ENCODE data around the gene UBE2Q2.

The UBE2Q2 gene

GRCh38 chr15:75923756-75924155 is 80.5 kb downstream of the UBE2Q2 start:
- no peak for DNase-seq (ENCODE audit: low read depth in 3 of 3)

DNA sequence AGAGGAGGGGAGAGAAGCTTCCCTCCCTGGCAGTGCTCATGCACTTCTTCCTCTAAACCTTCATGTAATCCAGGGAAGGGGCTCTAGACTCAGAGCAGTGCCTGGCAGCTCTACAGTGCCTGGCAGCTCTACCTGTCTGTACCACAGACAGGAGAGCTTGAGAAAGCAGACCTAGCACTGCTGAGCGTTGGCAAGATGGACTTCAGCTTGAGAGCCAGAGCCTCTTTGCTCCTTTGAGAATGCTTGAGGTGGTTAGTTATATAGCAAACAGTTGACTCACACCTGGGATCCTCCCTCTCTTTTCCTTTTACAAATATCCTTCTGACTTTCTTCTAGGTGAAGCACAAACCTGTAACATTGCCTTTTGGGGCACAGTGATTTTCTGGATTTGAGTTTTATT is 81.3 kb downstream of the UBE2Q2 start:
- no peak for DNase-seq (ENCODE audit: low read depth in 3 of 3)

GRCh38 chr15:75925440-75925839 is 82.2 kb downstream of the UBE2Q2 start:
- no peak for DNase-seq (ENCODE audit: low read depth in 3 of 3)

GRCh38 chr15:75926931-75927330 is 83.7 kb downstream of the UBE2Q2 start:
- DNase-seq (ENCODE audit: low read depth in 3 of 3): no peak

- no peak for DNase-seq (ENCODE audit: low read depth in 3 of 3)
Measured at GRCh38 chr15:75927601-75928000, 84.4 kb downstream of the UBE2Q2 start.

GRCh38 chr15:75928680-75929608 is 85.7 kb downstream of the UBE2Q2 start:
- no peak for DNase-seq (ENCODE audit: low read depth in 3 of 3)

DNA sequence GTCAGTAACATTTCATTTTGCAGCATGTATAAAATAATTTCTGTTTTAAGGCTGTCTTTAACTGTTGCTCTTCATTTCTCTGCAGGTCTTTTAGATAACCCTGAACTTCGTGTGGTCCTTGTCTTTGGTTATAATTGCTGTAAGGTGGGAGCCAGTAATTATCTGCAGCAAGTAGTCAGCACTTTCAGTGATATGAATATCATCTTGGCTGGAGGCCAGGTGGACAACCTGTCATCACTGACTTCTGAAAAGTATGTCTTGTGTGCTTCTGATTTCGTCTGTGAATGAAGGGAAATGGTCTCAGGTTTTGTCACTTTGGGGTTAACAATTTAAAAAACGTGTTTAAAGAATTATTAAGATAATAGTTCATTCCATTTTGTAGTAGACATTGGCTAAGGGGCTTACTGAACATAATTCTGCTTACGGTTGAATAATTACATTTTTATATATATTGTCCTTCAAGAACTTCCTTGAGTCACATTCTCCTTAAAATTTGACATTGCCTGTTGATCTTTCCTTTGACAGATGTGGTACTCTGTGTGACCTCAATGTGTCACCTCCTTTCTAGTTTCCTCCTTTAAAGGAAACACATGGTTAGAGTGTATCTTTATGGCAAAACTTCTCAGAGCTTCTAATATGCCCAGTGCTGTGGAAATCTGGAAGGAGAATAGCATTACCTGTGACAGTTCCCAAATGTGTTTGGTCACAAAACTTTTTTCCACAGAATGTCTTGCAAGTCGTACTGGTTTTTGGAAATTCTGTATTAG is 86.7 kb downstream of the UBE2Q2 start:
- DNase-seq (ENCODE audit: low read depth in 3 of 3): no peak

DNA sequence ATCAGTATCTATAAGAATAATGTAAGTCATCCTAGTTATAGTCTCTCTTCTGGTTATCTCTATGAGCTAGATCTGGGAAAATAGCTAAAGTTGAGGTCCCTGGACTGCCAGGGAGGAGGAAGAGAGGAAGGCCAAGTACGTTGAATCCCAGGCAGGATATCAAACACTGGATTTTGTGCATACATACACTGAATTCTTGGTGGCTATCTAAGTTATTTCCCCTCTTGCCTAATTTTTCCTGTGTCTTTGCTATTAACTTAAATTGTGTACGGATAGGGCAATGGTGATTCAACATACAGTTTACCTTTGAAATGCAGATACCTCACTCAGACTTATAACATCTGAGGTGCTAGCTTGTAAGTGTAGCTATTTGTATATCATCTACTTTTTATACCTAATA is 87.6 kb downstream of the UBE2Q2 start:
- DNase-seq (ENCODE audit: low read depth in 3 of 3): no peak

DNA sequence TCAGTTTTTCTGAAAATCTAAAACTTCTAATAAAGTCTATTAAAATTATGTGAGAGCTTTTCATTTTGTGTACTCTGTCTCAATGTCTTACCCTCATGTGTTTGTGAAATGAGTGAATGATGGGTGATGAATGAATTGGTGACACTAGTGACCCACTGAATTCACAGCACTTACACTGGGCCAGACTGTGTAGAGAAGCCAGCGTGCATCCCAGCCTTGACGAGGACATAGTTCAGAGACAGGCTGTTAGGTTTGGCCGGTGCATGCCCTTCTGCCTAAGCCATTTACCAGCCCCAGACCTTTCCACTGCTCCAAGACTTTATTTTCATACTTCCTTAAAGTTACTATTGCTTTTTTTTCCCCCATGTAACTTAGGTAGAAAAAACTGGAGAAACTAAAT is 99.2 kb downstream of the UBE2Q2 start:
- no peak for DNase-seq (ENCODE audit: low read depth in 3 of 3)

GRCh38 chr15:75943246-75943645 is 100.0 kb downstream of the UBE2Q2 start:
- DNase-seq (ENCODE audit: low read depth in 3 of 3): no peak

- no peak for DNase-seq (ENCODE audit: low read depth in 3 of 3)
Measured at GRCh38 chr15:75943713-75944215, 100.5 kb downstream of the UBE2Q2 start.

- no peak for DNase-seq (ENCODE audit: low read depth in 3 of 3)
Measured at GRCh38 chr15:75945953-75946352, 102.7 kb downstream of the UBE2Q2 start.

- DNase-seq (ENCODE audit: low read depth in 3 of 3): no peak
Measured at GRCh38 chr15:75947092-75947491, 103.8 kb downstream of the UBE2Q2 start.

DNA sequence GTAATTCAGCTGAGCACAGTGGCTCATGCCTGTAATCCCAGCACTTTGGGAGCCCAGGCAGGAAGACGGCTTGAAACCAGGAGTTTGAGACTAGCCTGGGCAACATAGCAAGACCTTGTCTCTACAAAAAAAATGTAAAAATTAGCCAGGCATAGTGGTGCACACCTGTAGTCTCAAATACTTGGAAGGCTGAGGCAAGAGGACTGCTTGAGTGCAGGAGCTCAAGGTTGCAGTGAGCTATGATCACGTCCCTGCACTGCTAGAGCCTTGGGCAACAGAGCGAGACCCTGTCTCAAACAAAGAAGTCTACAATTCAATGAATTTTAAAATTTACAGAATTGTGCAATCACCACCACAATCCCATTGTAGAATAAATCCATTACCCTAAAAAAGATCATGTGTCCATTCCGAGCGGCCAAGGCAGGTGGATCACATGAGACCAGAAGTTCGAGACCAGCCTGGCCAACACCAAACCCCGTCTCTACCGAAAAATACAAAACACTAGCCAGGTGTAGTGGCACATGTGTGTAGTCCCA is 105.6 kb downstream of the UBE2Q2 start:
- DNase-seq (ENCODE audit: low read depth in 3 of 3): no peak

Data from stimulated activated CD4-positive, alpha-beta T cell treated with anti-CD3 and anti-CD28 coated beads, TNF-alpha, amount 100 ng/mL, for 24 hours (primary cell).